Panc1 (cell line): ENCODE results near the gene SERPINE3. TPM values are rescaled to one million over a fixed set of nuclear protein-coding genes. Genes with fewer than 3 reads are reported as not detected.

Experiments
- ATAC-seq: fragments of 200-7000 bp; cut with Tn5 transposase; 2 replicates; pipeline ENCODE4 v1.9.1; 2020; ENCODE audit warnings: mild to moderate bottlenecking, moderate library complexity
- BruUV-seq: library from RNA; stranded (reverse); fragments of 400-500 nt; replicated peaks from 2 replicates; lab custom pipeline; 2021; lab: Mats Ljungman, UMichigan
- CTCF ChIA-PET: fragments of 300-600 bp; sonication (Branson Sonifier 250); formaldehyde crosslinking; loops from one replicate; lab custom pipeline; 2022; ENCODE audit warnings: antibody characterized with exemption; lab: Charles Lee
- POLR2A ChIA-PET: fragments of 300-600 bp; sonication (Branson Sonifier 250); formaldehyde crosslinking; loops from one replicate; lab custom pipeline; 2022; ENCODE audit warnings: antibody characterized with exemption; lab: Charles Lee
- DNase-seq: peaks from one replicate; pipeline ENCODE4 v3.0.0-alpha.2; 2010; ENCODE audit warnings: low read depth, low spot score
- H3K27ac ChIP-seq: 2 replicates; pipeline ENCODE4 v1.5.1; 2011; ENCODE audit warnings: mild to moderate bottlenecking, low read length, inconsistent platforms
- H3K27me3 ChIP-seq: fragments of 200-500 bp; sonication (Bioruptor generic); 2 replicates; pipeline ENCODE4 v1.6.0; 2014; ENCODE audit warnings: low read length, inconsistent platforms; ENCODE audit not compliant: control insufficient read depth, insufficient read depth
- H3K36me3 ChIP-seq: fragments of 200-500 bp; sonication (Bioruptor generic); 2 replicates; pipeline ENCODE4 v1.5.1; 2014; ENCODE audit warnings: inconsistent platforms, mild to moderate bottlenecking, low read length, moderate library complexity; ENCODE audit not compliant: control insufficient read depth, insufficient read depth
- H3K4me1 ChIP-seq: 2 replicates; pipeline ENCODE4 v1.5.1; 2011; ENCODE audit warnings: inconsistent platforms, mild to moderate bottlenecking, low read length, moderate library complexity; ENCODE audit not compliant: control insufficient read depth, insufficient read depth
- H3K4me3 ChIP-seq, 2 experiments: 2 replicates each; pipeline ENCODE4 v1.5.1; 2011 to 2012; ENCODE audit warnings: low read depth in 2 of 2, low read length in 2 of 2, mild to moderate bottlenecking in 2 of 2, inconsistent platforms in 1 of 2, moderate library complexity in 1 of 2
- H3K9me3 ChIP-seq: fragments of 200-500 bp; sonication (Bioruptor generic); 2 replicates; pipeline ENCODE4 v1.5.1; 2014; ENCODE audit warnings: low read depth, mild to moderate bottlenecking, inconsistent platforms, low read length, moderate library complexity; ENCODE audit not compliant: control insufficient read depth, insufficient read depth
- CTCF ChIP-seq: fragments of 450-650 bp; IDR thresholded peaks from 2 replicates; pipeline ENCODE4 v1.5.1; 2017; ENCODE audit warnings: mild to moderate bottlenecking
- POLR2AphosphoS5 ChIP-seq: IDR thresholded peaks from 2 replicates; pipeline ENCODE4 v1.6.1; 2012; ENCODE audit warnings: mild to moderate bottlenecking, low read depth, low read length, moderate library complexity
- REST ChIP-seq, 2 experiments: IDR thresholded peaks; 2 replicates each; pipeline ENCODE4 v1.6.1; 2011 to 2012; ENCODE audit warnings: low read depth in 2 of 2, control low read depth in 1 of 2, low read length in 1 of 2, mild to moderate bottlenecking in 1 of 2, moderate library complexity in 1 of 2; ENCODE audit not compliant: insufficient read depth in 1 of 2
- SIN3A ChIP-seq: IDR thresholded peaks from 2 replicates; pipeline ENCODE4 v1.6.1; 2012; ENCODE audit warnings: low read depth, mild to moderate bottlenecking, low read length, moderate library complexity, borderline replicate concordance; ENCODE audit not compliant: insufficient read depth
- TCF7L2 ChIP-seq: IDR thresholded peaks from 2 replicates; pipeline ENCODE4 v1.6.1; 2011; ENCODE audit warnings: mild to moderate bottlenecking, low read depth, low read length, inconsistent platforms
- in situ Hi-C: cut with HindIII; loops from 2 replicates; pipeline ENCODE4 v1.10.0; 2016; ENCODE audit warnings: low sequenced_read_pairs, low pct_unique_long_range_greater_than_20kb
- intact Hi-C: fragments of 100-400 bp; cut with micrococcal nuclease; formaldehyde crosslinking; loops from one replicate; pipeline ENCODE4 v1.10.0; 2022; ENCODE audit not compliant: unreplicated experiment
- total RNA-seq: library from RNA; stranded (reverse); gene quantifications from one replicate; pipeline ENCODE4 v1.2.1, GENCODE V29; 2021; ENCODE audit not compliant: unreplicated experiment

SERPINE3 gene
- total RNA-seq, 1 experiment from 2014 or later, result not detected

GRCh38 chr13:51370811-51371210, 31.3 kb downstream of the SERPINE3 start:
- Histone ChIP-seq H3K9me3 (no peaks in the 10 kb centered on the region), H3K27me3 (no peaks in the 10 kb centered on the region), H3K27ac (no peak overlapping the region), H3K36me3 (peaks cover 35% of the 10 kb centered on the region), H3K4me3 (no peak overlapping the region), H3K4me1 (no peaks in the 10 kb centered on the region)
- in situ Hi-C loops (no loop called here), intact Hi-C loops (no loop called here)
- ATAC-seq (no peak), DNase-seq (no peak)
- no TSS peak for BruUV-seq
- CTCF ChIA-PET, result no interaction called here
- TF ChIP-seq TCF7L2 (no peak), CTCF (no peak), POLR2AphosphoS5 (no peak)
- POLR2A ChIA-PET, result no interaction called here

GRCh38 chr13:51371768-51372399, 32.4 kb downstream of the SERPINE3 start:
- no peak overlapping the region for H3K4me3 ChIP-seq
- no peaks in the 10 kb centered on the region for H3K9me3 ChIP-seq
- H3K36me3 ChIP-seq, result peaks cover 33% of the 10 kb centered on the region
- BruUV-seq, result no TSS peak
- TF ChIP-seq REST (IDR thresholded peaks at IDR 0.05; ENCODE audit: insufficient read depth in 1 of 2, low read depth in 2 of 2, low read length in 1 of 2) (no peak), TCF7L2 (no peak), SIN3A (no peak), CTCF (no peak), POLR2AphosphoS5 (no peak)
- ChIA-PET CTCF (no interaction called here), POLR2A (interaction anchor here (0.6 kb wide), 1 partner anchor 129 kb away, joined by 3 read pairs; no protein-coding TSS in a partner anchor)
- no peak for ATAC-seq
- DNase-seq, result no peak
- no peaks in the 10 kb centered on the region for H3K4me1 ChIP-seq
- H3K27ac ChIP-seq, result no peak overlapping the region
- intact Hi-C loops (no loop called here), in situ Hi-C loops (no loop called here)
- H3K27me3 ChIP-seq, result no peaks in the 10 kb centered on the region
